ENCODE data around the gene LMBRD1. TPM values are rescaled to one million over a fixed set of nuclear protein-coding genes. Genes with fewer than 3 reads are reported as not detected.

LMBRD1 gene
- total and polyA plus RNA-seq, 2 experiments from 2014 or later, result 54.3 to 88.6 TPM

GRCh38 chr6:69665437-69665836 lies 131.4 kb downstream of the LMBRD1 start:
- H3K9me2 ChIP-seq (replicated peaks; ENCODE audit: insufficient read depth), result no peaks in the 10 kb centered on the region
- H3K4me1 ChIP-seq (ENCODE audit: insufficient read depth), result peaks cover 11% of the 10 kb centered on the region
- no peaks in the 10 kb centered on the region for H3K9me3 ChIP-seq (ENCODE audit: low read depth)
- H3K79me2 ChIP-seq, result no peaks in the 10 kb centered on the region
- TF ChIP-seq CTCF (IDR thresholded peaks at IDR 0.05; ENCODE audit: poor library complexity) (no peak), EZH2phosphoT487 (IDR thresholded peaks at IDR 0.05; ENCODE audit: low read depth, severe bottlenecking, unreplicated experiment) (no peak)
- H3K4me3 ChIP-seq, result no peak overlapping the region
- no peak for DNase-seq (ENCODE audit: low spot score)
- H2AFZ ChIP-seq, result no peak overlapping the region
- no peaks in the 10 kb centered on the region for H3K36me3 ChIP-seq (replicated peaks; ENCODE audit: insufficient read depth, low read depth)
- no peaks in the 10 kb centered on the region for H4K20me1 ChIP-seq (ENCODE audit: insufficient read depth, poor library complexity, severe bottlenecking)
- H3K4me2 ChIP-seq, result no peak overlapping the region
- no peak overlapping the region for H3K27ac ChIP-seq
- 96% methylated on average over 3 of the region's 3 CpGs for WGBS (ENCODE audit: low lambda C conversion rate, missing lambda C conversion rate)
- H3K27me3 ChIP-seq, result no peaks in the 10 kb centered on the region

- Histone ChIP-seq H3K9me3 (ENCODE audit: low read depth) (peaks cover 3% of the 10 kb centered on the region), H3K4me3 (no peak overlapping the region), H3K9me2 (replicated peaks; ENCODE audit: insufficient read depth) (no peaks in the 10 kb centered on the region), H3K36me3 (replicated peaks; ENCODE audit: insufficient read depth, low read depth) (no peaks in the 10 kb centered on the region), H2AFZ (no peak overlapping the region), H3K79me2 (no peaks in the 10 kb centered on the region), H3K27ac (no peak overlapping the region), H3K4me1 (ENCODE audit: insufficient read depth) (peaks cover 11% of the 10 kb centered on the region), H3K4me2 (no peak overlapping the region), H4K20me1 (ENCODE audit: insufficient read depth, poor library complexity, severe bottlenecking) (no peaks in the 10 kb centered on the region), H3K27me3 (no peaks in the 10 kb centered on the region)
- no peak for TF ChIP-seq CTCF (IDR thresholded peaks at IDR 0.05; ENCODE audit: poor library complexity)
- no peak for TF ChIP-seq EZH2phosphoT487 (IDR thresholded peaks at IDR 0.05; ENCODE audit: low read depth, severe bottlenecking, unreplicated experiment)
- no peak for TF ChIP-seq EZH2 (IDR thresholded peaks at IDR 0.05; ENCODE audit: borderline replicate concordance)
- WGBS (ENCODE audit: low lambda C conversion rate, missing lambda C conversion rate), result 80% methylated on average over 1 of the region's 1 CpG
- no peak for DNase-seq (ENCODE audit: low spot score)
Measured at GRCh38 chr6:69664551-69664950, 132.3 kb downstream of the LMBRD1 start.

GRCh38 chr6:69663215-69663614 lies 133.6 kb downstream of the LMBRD1 start:
- DNase-seq (ENCODE audit: low spot score), result no peak
- Histone ChIP-seq H3K27ac (no peak overlapping the region), H3K4me3 (no peak overlapping the region), H3K4me2 (no peak overlapping the region), H3K9me2 (replicated peaks; ENCODE audit: insufficient read depth) (no peaks in the 10 kb centered on the region), H3K27me3 (no peaks in the 10 kb centered on the region), H4K20me1 (ENCODE audit: insufficient read depth, poor library complexity, severe bottlenecking) (no peaks in the 10 kb centered on the region), H3K4me1 (ENCODE audit: insufficient read depth) (no peaks in the 10 kb centered on the region), H3K9me3 (ENCODE audit: low read depth) (peaks cover 7% of the 10 kb centered on the region), H3K36me3 (replicated peaks; ENCODE audit: insufficient read depth, low read depth) (no peaks in the 10 kb centered on the region), H3K79me2 (no peaks in the 10 kb centered on the region), H2AFZ (no peak overlapping the region)
- no peak for TF ChIP-seq EZH2phosphoT487 (IDR thresholded peaks at IDR 0.05; ENCODE audit: low read depth, severe bottlenecking, unreplicated experiment)
- no peak for TF ChIP-seq EZH2 (IDR thresholded peaks at IDR 0.05; ENCODE audit: borderline replicate concordance)
- no peak for TF ChIP-seq CTCF (IDR thresholded peaks at IDR 0.05; ENCODE audit: poor library complexity)
- WGBS (ENCODE audit: low lambda C conversion rate, missing lambda C conversion rate), result 69% methylated on average over 2 of the region's 2 CpGs

- Histone ChIP-seq H3K4me2 (no peak overlapping the region), H3K4me3 (no peak overlapping the region), H3K4me1 (ENCODE audit: insufficient read depth) (no peaks in the 10 kb centered on the region), H3K27me3 (no peaks in the 10 kb centered on the region), H3K9me2 (replicated peaks; ENCODE audit: insufficient read depth) (no peaks in the 10 kb centered on the region), H4K20me1 (ENCODE audit: insufficient read depth, poor library complexity, severe bottlenecking) (no peaks in the 10 kb centered on the region), H3K36me3 (replicated peaks; ENCODE audit: insufficient read depth, low read depth) (no peaks in the 10 kb centered on the region), H3K9me3 (ENCODE audit: low read depth) (no peaks in the 10 kb centered on the region), H3K27ac (no peak overlapping the region), H3K79me2 (no peaks in the 10 kb centered on the region), H2AFZ (no peak overlapping the region)
- DNase-seq (ENCODE audit: low spot score), result no peak
- TF ChIP-seq CTCF (IDR thresholded peaks at IDR 0.05; ENCODE audit: poor library complexity) (no peak), EZH2 (IDR thresholded peaks at IDR 0.05; ENCODE audit: borderline replicate concordance) (no peak), EZH2phosphoT487 (IDR thresholded peaks at IDR 0.05; ENCODE audit: low read depth, severe bottlenecking, unreplicated experiment) (no peak)
Measured at GRCh38 chr6:69650703-69651102, 146.1 kb downstream of the LMBRD1 start.

All from hepatocyte (in vitro differentiated cells).